ENCODE measurements around the gene CDH6.

Gene CDH6

GRCh38 chr5:31193591-31194467 lies at the start of gene CDH6:
Gene CDH6 (plus strand): TSS chr5:31193686. CDS start chr5:31267474, 73,788 bp downstream.
- DNase-seq = peak; percentile 93

- DNase-seq = no peak
Observed at GRCh38 chr5:31144364-31144763, 49.1 kb upstream of the CDH6 start.

- no peak for DNase-seq
Observed at GRCh38 chr5:31148959-31149475, 44.5 kb upstream of the CDH6 start.

- no peak for DNase-seq
Observed at GRCh38 chr5:31153521-31153920, 40.0 kb upstream of the CDH6 start.

- no peak for DNase-seq
Observed at GRCh38 chr5:31156631-31157160, 36.8 kb upstream of the CDH6 start.

GRCh38 chr5:31157720-31158119 lies 35.8 kb upstream of the CDH6 start:
- DNase-seq = no peak

- DNase-seq = no peak
Observed at GRCh38 chr5:31158686-31159085, 34.8 kb upstream of the CDH6 start.

- peak; percentile 44 for DNase-seq
Observed at GRCh38 chr5:31161781-31162181, 31.7 kb upstream of the CDH6 start.

- DNase-seq = no peak
Observed at GRCh38 chr5:31165729-31166128, 27.8 kb upstream of the CDH6 start.

GRCh38 chr5:31169379-31169778 lies 24.1 kb upstream of the CDH6 start:
- DNase-seq = no peak

- no peak for DNase-seq
Observed at GRCh38 chr5:31172881-31173280, 20.6 kb upstream of the CDH6 start.

- DNase-seq = no peak
Observed at GRCh38 chr5:31173614-31174013, 19.9 kb upstream of the CDH6 start.

- DNase-seq = no peak
Observed at GRCh38 chr5:31181376-31181987, 12.0 kb upstream of the CDH6 start.

GRCh38 chr5:31182136-31182535 lies 11.3 kb upstream of the CDH6 start:
- DNase-seq = no peak

GRCh38 chr5:31185951-31186350 lies 7.5 kb upstream of the CDH6 start:
- no peak for DNase-seq

- peak; percentile 42 for DNase-seq
Observed at GRCh38 chr5:31186672-31187267, 6.7 kb upstream of the CDH6 start.

- no peak for DNase-seq
Observed at GRCh38 chr5:31187591-31187990, 5.9 kb upstream of the CDH6 start.

GRCh38 chr5:31192442-31192841 lies 1.0 kb upstream of the CDH6 start:
- peak; percentile 39 for DNase-seq

GRCh38 chr5:31193116-31193515 lies 370 bp upstream of the CDH6 start:
- DNase-seq = peak; percentile 72

- DNase-seq = peak; percentile 75
Observed at GRCh38 chr5:31194468-31194813, 955 bp downstream of the CDH6 start.

GRCh38 chr5:31194892-31195555 lies 1.5 kb downstream of the CDH6 start:
- peak; percentile 33 for DNase-seq

- no peak for DNase-seq
Observed at GRCh38 chr5:31196309-31196708, 2.8 kb downstream of the CDH6 start.

- DNase-seq = no peak
Observed at GRCh38 chr5:31197183-31197582, 3.7 kb downstream of the CDH6 start.
